WTC11 (cell line): Measurements from ENCODE around the gene LLGL1. TPM values are rescaled to one million over a fixed set of nuclear protein-coding genes. Genes with fewer than 3 reads are reported as not detected.

ENCODE experiments used
- ATAC-seq: fragments of 200-7000 bp; cut with Tn5 transposase; 2 replicates; pipeline ENCODE4 v1.10.0; 2021; ENCODE audit warnings: mild to moderate bottlenecking, moderate library complexity
- CTCF ChIA-PET: fragments of 300-600 bp; sonication (Branson Sonifier 250); formaldehyde crosslinking; loops from one replicate; lab custom pipeline; 2021; ENCODE audit warnings: antibody characterized with exemption; lab: Charles Lee
- POLR2A ChIA-PET: fragments of 350-600 bp; sonication (Branson Sonifier 250); formaldehyde crosslinking; loops from one replicate; lab custom pipeline; 2021; ENCODE audit warnings: antibody characterized with exemption; lab: Charles Lee
- DNase-seq: peaks from one replicate; pipeline ENCODE4 v3.0.0; 2021; ENCODE audit warnings: low spot score
- H3K27ac Mint-ChIP-seq: 2 replicates; pipeline ENCODE4 v1.8.0; 2021; ENCODE audit warnings: mixed read lengths
- H3K27me3 Mint-ChIP-seq: 2 replicates; pipeline ENCODE4 v1.8.0; 2021; ENCODE audit warnings: low read depth, mild to moderate bottlenecking, moderate library complexity, mixed read lengths
- H3K36me3 Mint-ChIP-seq: 2 replicates; pipeline ENCODE4 v1.8.0; 2021; ENCODE audit warnings: mixed read lengths
- H3K4me1 Mint-ChIP-seq: 2 replicates; pipeline ENCODE4 v1.8.0; 2022; ENCODE audit warnings: mixed read lengths
- H3K4me3 Mint-ChIP-seq: 2 replicates; pipeline ENCODE4 v1.8.0; 2021; ENCODE audit warnings: mild to moderate bottlenecking, moderate library complexity, mixed read lengths
- H3K9me3 Mint-ChIP-seq: 2 replicates; pipeline ENCODE4 v1.8.0; 2021; ENCODE audit warnings: mixed read lengths
- ATF6 ChIP-seq: sonication (generic); formaldehyde crosslinking; IDR thresholded peaks from 2 replicates; pipeline ENCODE4 v1.8.1; 2023; ENCODE audit warnings: mild to moderate bottlenecking, missing genetic modification reagents
- ELF4 ChIP-seq: sonication (generic); formaldehyde crosslinking; IDR thresholded peaks from 2 replicates; pipeline ENCODE4 v1.8.1; 2022; ENCODE audit warnings: low read depth, mild to moderate bottlenecking, moderate library complexity, missing genetic modification reagents
- EMX1 ChIP-seq: fragments of 250-450 bp; sonication (Bioruptor Pico); IDR thresholded peaks from 2 replicates; pipeline ENCODE4 v1.8.0; 2021; ENCODE audit warnings: mild to moderate bottlenecking
- ETV6 ChIP-seq: sonication (generic); formaldehyde crosslinking; IDR thresholded peaks from 2 replicates; pipeline ENCODE4 v1.8.1; 2022; ENCODE audit warnings: mild to moderate bottlenecking, missing genetic modification reagents
- FOXK1 ChIP-seq: sonication (generic); formaldehyde crosslinking; IDR thresholded peaks from 2 replicates; pipeline ENCODE4 v1.8.0; 2022; ENCODE audit warnings: mild to moderate bottlenecking, moderate library complexity, missing genetic modification reagents
- FOXP1 ChIP-seq: sonication (generic); formaldehyde crosslinking; IDR thresholded peaks from 2 replicates; pipeline ENCODE4 v1.8.0; 2022; ENCODE audit warnings: missing genetic modification reagents, mild to moderate bottlenecking, moderate library complexity, borderline replicate concordance
- GABPB1 ChIP-seq: sonication (generic); formaldehyde crosslinking; IDR thresholded peaks from 2 replicates; pipeline ENCODE4 v1.8.1; 2023; ENCODE audit warnings: mild to moderate bottlenecking, missing genetic modification reagents
- RORB ChIP-seq: fragments of 250-450 bp; sonication (Bioruptor Pico); IDR thresholded peaks from 2 replicates; pipeline ENCODE4 v1.9.0; 2021; ENCODE audit warnings: mild to moderate bottlenecking
- TCF7 ChIP-seq: sonication (generic); formaldehyde crosslinking; IDR thresholded peaks from 2 replicates; pipeline ENCODE4 v1.8.0; 2022; ENCODE audit warnings: mild to moderate bottlenecking, low read depth, missing genetic modification reagents, moderate library complexity
- TEAD4 ChIP-seq: sonication (generic); formaldehyde crosslinking; IDR thresholded peaks from 2 replicates; pipeline ENCODE4 v1.8.0; 2022; ENCODE audit warnings: mild to moderate bottlenecking, missing genetic modification reagents
- TP53 ChIP-seq: sonication (generic); formaldehyde crosslinking; IDR thresholded peaks from 2 replicates; pipeline ENCODE4 v1.8.1; 2023; ENCODE audit warnings: mild to moderate bottlenecking, missing genetic modification reagents
- ZBTB21 ChIP-seq: sonication (generic); formaldehyde crosslinking; IDR thresholded peaks from 2 replicates; pipeline ENCODE4 v1.8.1; 2023; ENCODE audit warnings: mild to moderate bottlenecking, missing genetic modification reagents, borderline replicate concordance
- ZMAT4 ChIP-seq: fragments of 250-450 bp; sonication (Bioruptor Pico); IDR thresholded peaks from 2 replicates; pipeline ENCODE4 v1.9.0; 2021; ENCODE audit warnings: mild to moderate bottlenecking
- ZNF121 ChIP-seq: sonication (generic); formaldehyde crosslinking; IDR thresholded peaks from 2 replicates; pipeline ENCODE4 v1.8.0; 2023; ENCODE audit warnings: missing genetic modification reagents
- ZNF416 ChIP-seq: fragments of 250-450 bp; sonication (Bioruptor Pico); IDR thresholded peaks from 2 replicates; pipeline ENCODE4 v1.9.0; 2021; ENCODE audit warnings: mild to moderate bottlenecking, inconsistent platforms
- total RNA-seq: library from RNA; stranded (reverse); gene quantifications from 3 replicates; pipeline ENCODE4 v1.2.3, GENCODE V29; 2021
- TF ChIP-seq, protein P1 (sequence below): sonication (generic); formaldehyde crosslinking; IDR thresholded peaks from 2 replicates; pipeline ENCODE4 v1.8.1; 2022; ENCODE audit warnings: low read depth, mild to moderate bottlenecking, moderate library complexity, missing genetic modification reagents, borderline replicate concordance
- TF ChIP-seq, protein P2 (sequence below): fragments of 250-450 bp; sonication (Bioruptor Pico); IDR thresholded peaks from 2 replicates; pipeline ENCODE4 v1.9.0; 2021; ENCODE audit warnings: mild to moderate bottlenecking
- TF ChIP-seq, protein P3 (sequence below): sonication (generic); formaldehyde crosslinking; IDR thresholded peaks from 2 replicates; pipeline ENCODE4 v1.8.1; 2022; ENCODE audit warnings: missing genetic modification reagents, borderline replicate concordance

Gene LLGL1
- total RNA-seq, 1 experiment from 2014 or later = 87.8 TPM

GRCh38 chr17:18267366-18267765 lies 41.9 kb downstream of the LLGL1 start (continued):
- TF ChIP-seq ATF6 (CRISPR knock-in tag) = no peak
- TF ChIP-seq ELF4 (CRISPR knock-in tag) = no peak

DNA sequence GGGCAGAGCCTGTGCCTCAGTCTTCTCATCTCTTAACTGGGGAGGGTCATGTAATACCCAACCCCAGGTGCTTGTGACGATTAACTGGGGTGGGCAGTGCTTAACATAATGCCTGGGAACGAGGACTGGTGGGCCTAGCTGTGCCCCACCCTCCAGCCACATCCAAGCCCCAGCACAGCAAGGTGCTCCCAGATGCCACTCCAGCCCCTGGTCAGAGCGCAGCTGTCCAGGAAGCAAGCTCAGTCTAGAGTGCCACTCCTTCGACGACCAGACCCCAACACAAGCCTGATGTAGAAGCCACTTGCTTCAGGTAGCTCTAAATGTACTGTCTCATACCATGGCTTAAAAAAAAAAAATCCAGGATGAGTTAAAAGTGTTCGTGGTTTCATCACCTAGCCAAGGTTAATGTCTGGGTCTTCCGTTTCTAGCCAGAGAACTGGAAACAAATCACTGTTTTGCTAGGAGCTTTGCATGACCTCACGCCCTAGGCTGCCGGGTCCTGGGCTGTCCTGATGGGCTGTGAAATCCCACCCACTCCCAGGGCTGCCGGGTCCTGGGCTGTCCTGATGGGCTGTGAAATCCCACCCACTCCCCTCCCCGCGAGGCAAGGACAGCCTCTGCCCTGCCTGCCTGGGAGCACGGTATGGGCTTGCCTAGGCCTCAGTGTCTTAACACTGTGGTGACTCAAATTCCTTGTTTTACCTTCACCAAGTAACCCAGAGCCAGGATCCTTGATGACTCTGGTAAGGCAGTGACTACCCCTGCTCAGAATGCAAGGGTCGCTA lies 42.7 kb downstream of the LLGL1 start:
- Mint-ChIP-seq H3K4me3 (no peak overlapping the region), H3K27ac (peak overlapping the region; percentile 93), H3K4me1 (peaks cover 8% of the 10 kb centered on the region), H3K36me3 (peaks cover 11% of the 10 kb centered on the region), H3K9me3 (no peaks in the 10 kb centered on the region), H3K27me3 (no peaks in the 10 kb centered on the region)
- peak; percentile 58 for DNase-seq
- 0 out of 2 replicates have a peak, but pooled peaks have one; percentile 24 for TF ChIP-seq ETV6
- TF ChIP-seq ZNF121 (CRISPR knock-in tag) = no peak
- peak; percentile 18; the same call in 1 of the 2 replicates for TF ChIP-seq GABPB1 (CRISPR knock-in tag)
- ChIA-PET POLR2A (interaction anchor here (1.2 kb wide), 1 partner anchor 115 kb away, joined by 3 read pairs; no protein-coding TSS in a partner anchor), CTCF (interaction anchor here (0.5 to 1.8 kb wide), 5 partner anchors 13 to 1590 kb away, joined by 3 to 9 read pairs (median 4); no protein-coding TSS in a partner anchor)
- peak; percentile 86 for ATAC-seq

GRCh38 chr17:18270046-18270931 lies 44.9 kb downstream of the LLGL1 start:
- Mint-ChIP-seq H3K36me3 (peaks cover 9% of the 10 kb centered on the region), H3K4me1 (peaks cover 8% of the 10 kb centered on the region), H3K4me3 (no peak overlapping the region), H3K27me3 (no peaks in the 10 kb centered on the region), H3K9me3 (no peaks in the 10 kb centered on the region), H3K27ac (no peak overlapping the region; the same call in 1 of the 2 replicates)
- ChIA-PET POLR2A (interaction anchor here (1.9 kb wide), 1 partner anchor 13 kb away, joined by 6 read pairs; no protein-coding TSS in a partner anchor), CTCF (interaction anchor here (0.9 kb wide), 1 partner anchor 23 kb away, joined by 5 read pairs; no protein-coding TSS in a partner anchor)
- ATAC-seq = 0 out of 2 replicates have a peak, but pooled peaks have one; percentile 6
- no peak for DNase-seq
- TF ChIP-seq TP53 = no peak
- no peak for TF ChIP-seq ZBTB21
- TF ChIP-seq FOXP1 (CRISPR knock-in tag) = no peak
- no peak for TF ChIP-seq TEAD4 (CRISPR knock-in tag)

GRCh38 chr17:18277076-18277475 lies 51.6 kb downstream of the LLGL1 start:
- ChIA-PET POLR2A (no interaction called here), CTCF (interaction anchor here (0.7 kb wide), 1 partner anchor 13 kb away, joined by 3 read pairs; no protein-coding TSS in a partner anchor)
- Mint-ChIP-seq H3K4me3 (no peak overlapping the region), H3K27ac (no peak overlapping the region), H3K9me3 (no peaks in the 10 kb centered on the region), H3K4me1 (no peaks in the 10 kb centered on the region), H3K27me3 (no peaks in the 10 kb centered on the region), H3K36me3 (peaks cover 56% of the 10 kb centered on the region)
- ATAC-seq = no peak
- no peak for DNase-seq
- TF ChIP-seq FOXP1 (CRISPR knock-in tag) (no peak), ZBTB21 (no peak), RORB (no peak), ZNF416 (CRISPR knock-in tag) (no peak), ZMAT4 (no peak), EMX1 (no peak), TCF7 (CRISPR knock-in tag) (no peak), FOXK1 (CRISPR knock-in tag) (no peak)
- TF ChIP-seq, protein P1, sequence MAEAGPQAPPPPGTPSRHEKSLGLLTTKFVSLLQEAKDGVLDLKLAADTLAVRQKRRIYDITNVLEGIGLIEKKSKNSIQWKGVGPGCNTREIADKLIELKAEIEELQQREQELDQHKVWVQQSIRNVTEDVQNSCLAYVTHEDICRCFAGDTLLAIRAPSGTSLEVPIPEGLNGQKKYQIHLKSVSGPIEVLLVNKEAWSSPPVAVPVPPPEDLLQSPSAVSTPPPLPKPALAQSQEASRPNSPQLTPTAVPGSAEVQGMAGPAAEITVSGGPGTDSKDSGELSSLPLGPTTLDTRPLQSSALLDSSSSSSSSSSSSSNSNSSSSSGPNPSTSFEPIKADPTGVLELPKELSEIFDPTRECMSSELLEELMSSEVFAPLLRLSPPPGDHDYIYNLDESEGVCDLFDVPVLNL = no peak
- TF ChIP-seq, protein P2, sequence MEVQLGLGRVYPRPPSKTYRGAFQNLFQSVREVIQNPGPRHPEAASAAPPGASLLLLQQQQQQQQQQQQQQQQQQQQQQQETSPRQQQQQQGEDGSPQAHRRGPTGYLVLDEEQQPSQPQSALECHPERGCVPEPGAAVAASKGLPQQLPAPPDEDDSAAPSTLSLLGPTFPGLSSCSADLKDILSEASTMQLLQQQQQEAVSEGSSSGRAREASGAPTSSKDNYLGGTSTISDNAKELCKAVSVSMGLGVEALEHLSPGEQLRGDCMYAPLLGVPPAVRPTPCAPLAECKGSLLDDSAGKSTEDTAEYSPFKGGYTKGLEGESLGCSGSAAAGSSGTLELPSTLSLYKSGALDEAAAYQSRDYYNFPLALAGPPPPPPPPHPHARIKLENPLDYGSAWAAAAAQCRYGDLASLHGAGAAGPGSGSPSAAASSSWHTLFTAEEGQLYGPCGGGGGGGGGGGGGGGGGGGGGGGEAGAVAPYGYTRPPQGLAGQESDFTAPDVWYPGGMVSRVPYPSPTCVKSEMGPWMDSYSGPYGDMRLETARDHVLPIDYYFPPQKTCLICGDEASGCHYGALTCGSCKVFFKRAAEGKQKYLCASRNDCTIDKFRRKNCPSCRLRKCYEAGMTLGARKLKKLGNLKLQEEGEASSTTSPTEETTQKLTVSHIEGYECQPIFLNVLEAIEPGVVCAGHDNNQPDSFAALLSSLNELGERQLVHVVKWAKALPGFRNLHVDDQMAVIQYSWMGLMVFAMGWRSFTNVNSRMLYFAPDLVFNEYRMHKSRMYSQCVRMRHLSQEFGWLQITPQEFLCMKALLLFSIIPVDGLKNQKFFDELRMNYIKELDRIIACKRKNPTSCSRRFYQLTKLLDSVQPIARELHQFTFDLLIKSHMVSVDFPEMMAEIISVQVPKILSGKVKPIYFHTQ (CRISPR knock-in tag) = no peak
- TF ChIP-seq, protein P3, sequence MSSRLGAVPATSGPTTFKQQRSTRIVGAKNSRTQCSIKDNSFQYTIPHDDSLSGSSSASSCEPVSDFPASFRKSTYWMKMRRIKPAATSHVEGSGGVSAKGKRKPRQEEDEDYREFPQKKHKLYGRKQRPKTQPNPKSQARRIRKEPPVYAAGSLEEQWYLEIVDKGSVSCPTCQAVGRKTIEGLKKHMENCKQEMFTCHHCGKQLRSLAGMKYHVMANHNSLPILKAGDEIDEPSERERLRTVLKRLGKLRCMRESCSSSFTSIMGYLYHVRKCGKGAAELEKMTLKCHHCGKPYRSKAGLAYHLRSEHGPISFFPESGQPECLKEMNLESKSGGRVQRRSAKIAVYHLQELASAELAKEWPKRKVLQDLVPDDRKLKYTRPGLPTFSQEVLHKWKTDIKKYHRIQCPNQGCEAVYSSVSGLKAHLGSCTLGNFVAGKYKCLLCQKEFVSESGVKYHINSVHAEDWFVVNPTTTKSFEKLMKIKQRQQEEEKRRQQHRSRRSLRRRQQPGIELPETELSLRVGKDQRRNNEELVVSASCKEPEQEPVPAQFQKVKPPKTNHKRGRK (CRISPR knock-in tag) = no peak
